Urothelium cell line (cell line): ENCODE results near the gene STARD10.

Experiments used
- DNase-seq: peaks from one replicate; pipeline ENCODE4 v3.0.0; 2011; ENCODE audit warnings: low spot score, mixed read lengths
- FAIRE-seq: peaks from 2 replicates; lab custom pipeline; 2011; peaks lifted over from hg19 to GRCh38; lab: Jason Lieb, UNC

The STARD10 gene

GRCh38 chr11:72712841-72713240 is 81.0 kb downstream of the STARD10 start:
- FAIRE-seq (no peak), DNase-seq (no peak)

- no peak for FAIRE-seq
- no peak for DNase-seq
Measured at GRCh38 chr11:72712168-72712751, 81.6 kb downstream of the STARD10 start.

- no peak for DNase-seq
- FAIRE-seq: no peak
Measured at GRCh38 chr11:72711141-72711540, 82.7 kb downstream of the STARD10 start.

DNA sequence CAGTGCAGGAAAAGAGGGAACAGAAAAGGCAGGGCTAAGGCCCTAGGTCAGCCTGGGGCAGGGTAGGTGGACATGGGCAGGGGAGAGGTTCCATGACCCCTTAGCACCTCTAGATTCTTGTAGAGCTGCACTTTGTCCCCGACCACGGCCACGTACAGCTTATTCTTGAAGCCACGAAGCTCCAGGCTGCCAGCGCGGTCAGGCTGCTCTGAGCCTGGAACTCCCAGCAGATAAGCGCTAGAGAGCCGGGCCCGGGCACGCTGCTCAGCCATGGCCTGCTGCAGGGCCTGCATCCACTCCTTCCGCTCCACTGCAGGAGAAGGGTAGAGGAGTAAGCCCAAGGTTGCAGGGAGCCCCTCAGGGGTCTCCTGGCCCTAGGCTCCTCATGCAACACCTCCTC is 83.6 kb downstream of the STARD10 start:
- FAIRE-seq (no peak), DNase-seq (no peak)

GRCh38 chr11:72709478-72710238 is 84.2 kb downstream of the STARD10 start:
- FAIRE-seq (no peak), DNase-seq (no peak)

DNA sequence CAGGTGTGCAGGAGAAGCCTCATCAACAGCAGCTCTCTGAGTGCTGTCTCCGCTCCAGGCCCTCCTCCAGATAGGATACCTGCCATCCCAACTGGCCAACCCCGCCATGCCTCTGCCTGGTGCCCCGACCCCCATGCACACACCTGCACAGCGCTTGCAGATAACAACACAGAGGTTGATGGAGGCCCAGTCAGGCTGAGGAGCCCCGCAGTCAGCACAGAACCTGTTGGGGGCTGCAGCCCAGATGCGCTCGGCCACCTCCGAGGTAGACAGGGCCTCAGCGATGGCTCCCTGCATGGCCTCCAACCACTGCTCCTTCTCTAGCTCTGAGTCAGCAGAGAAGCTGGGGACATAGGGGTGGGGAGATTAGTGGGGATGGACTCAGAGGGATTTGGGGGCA is 86.8 kb downstream of the STARD10 start:
- DNase-seq (no peak), FAIRE-seq (no peak)

GRCh38 chr11:72706579-72706978 is 87.3 kb downstream of the STARD10 start:
- no peak for FAIRE-seq

DNA sequence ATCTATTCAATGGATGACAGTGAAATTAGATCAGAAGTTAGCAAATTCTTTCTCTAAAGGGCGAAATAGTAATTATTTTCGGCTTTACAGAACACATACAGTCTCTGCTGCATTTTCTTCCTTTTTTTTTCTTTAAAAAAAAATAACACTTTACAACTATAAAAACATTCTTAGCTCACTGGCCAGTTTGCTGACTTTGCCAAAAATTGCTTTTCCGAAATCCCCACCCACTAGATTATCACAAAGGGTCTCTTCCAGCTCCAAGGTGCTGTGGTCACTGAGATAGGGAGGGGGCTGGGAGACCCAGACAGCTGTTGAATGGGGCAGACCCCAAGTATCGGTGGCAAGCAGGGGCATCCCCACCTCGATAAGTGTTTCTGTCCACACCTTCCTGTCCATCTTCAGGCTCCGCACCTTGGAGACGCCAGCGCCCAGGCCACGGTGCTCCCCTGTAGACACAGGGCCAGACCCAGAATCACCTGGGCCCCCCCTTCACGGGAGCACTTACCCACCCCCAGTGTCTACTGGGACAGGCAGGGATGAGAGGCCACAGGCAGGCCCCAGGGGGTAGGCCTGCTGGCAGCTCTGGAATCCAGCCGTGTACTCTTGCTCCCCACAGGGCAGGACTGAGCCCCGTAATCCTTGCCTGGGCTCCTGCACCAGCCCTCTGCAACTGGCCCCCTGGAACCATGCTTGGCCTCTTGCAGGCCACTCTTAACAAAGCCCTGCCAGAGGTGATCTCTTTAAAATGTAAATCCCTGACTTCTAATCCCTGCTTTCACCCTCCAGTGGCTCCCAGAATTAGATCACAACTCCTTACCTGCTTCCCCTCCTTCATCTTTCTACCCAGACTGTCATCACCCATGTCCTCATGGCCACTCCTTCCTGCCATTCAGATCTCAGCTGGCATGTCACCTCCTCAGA is 88.1 kb downstream of the STARD10 start:
- DNase-seq: no peak
- no peak for FAIRE-seq

More at GRCh38 chr11:72706579-72706978, 87.3 kb downstream of the STARD10 start:
- DNase-seq: no peak

DNA sequence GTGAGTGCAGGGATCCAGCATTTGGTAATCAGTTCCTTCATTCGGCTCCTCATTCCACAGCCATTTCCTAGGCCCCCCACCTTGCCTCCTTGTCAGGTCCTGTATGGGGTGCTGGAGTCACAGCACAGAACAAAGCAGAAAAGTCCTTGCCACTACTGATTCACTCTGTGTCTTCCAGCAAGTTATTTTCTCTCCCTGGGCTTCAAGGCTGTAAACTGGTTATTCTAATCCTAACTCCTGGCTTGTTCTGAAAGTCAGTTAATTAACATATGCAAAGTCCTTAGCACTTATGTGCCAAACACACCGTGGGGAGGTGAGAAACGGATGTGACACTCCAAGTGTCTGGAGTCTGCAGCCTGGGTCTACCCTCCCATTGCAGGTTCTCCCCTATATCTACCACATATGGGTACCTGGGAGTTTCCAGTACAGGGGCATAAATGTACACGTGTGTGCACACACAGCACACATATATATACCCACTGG is 89.0 kb downstream of the STARD10 start:
- no peak for FAIRE-seq
- DNase-seq: no peak
